ENCODE measurements around the gene PLCB4.

GRCh38 chr20:9141070-9141469, 72.2 kb downstream of the PLCB4 start:
- TF ChIP-seq CTCF (IDR thresholded peaks at IDR 0.05; ENCODE audit: insufficient read depth, low read length) (no peak), REST (IDR thresholded peaks at IDR 0.05; ENCODE audit: insufficient replicate concordance, low read depth) (no peak), POLR2AphosphoS5 (IDR thresholded peaks at IDR 0.05; ENCODE audit: low read depth) (no peak)
